GM19372 (cell line): ENCODE data around the gene TOM1L2.

Experiments
- ATAC-seq: cut with Tn5 transposase; IDR thresholded peaks from one replicate; pipeline ENCODE4 v1.9.1; 2021; ENCODE audit warnings: mild to moderate bottlenecking, low read depth, moderate library complexity; ENCODE audit not compliant: unreplicated experiment

Gene TOM1L2

GRCh38 chr17:17882082-17882581 lies 90.1 kb downstream of the TOM1L2 start:
- no peak for ATAC-seq

- ATAC-seq, result no peak
Measured at GRCh38 chr17:17880577-17881196, 91.5 kb downstream of the TOM1L2 start.

GRCh38 chr17:17877529-17878358 lies 94.5 kb downstream of the TOM1L2 start:
- no peak for ATAC-seq

GRCh38 chr17:17876959-17877528 lies 95.2 kb downstream of the TOM1L2 start:
- no peak for ATAC-seq

GRCh38 chr17:17874478-17874877 lies 97.7 kb downstream of the TOM1L2 start:
- no peak for ATAC-seq

- ATAC-seq, result no peak
Measured at GRCh38 chr17:17873450-17873991, 98.7 kb downstream of the TOM1L2 start.

- ATAC-seq, result no peak
Measured at GRCh38 chr17:17872547-17873345, 99.5 kb downstream of the TOM1L2 start.

- no peak for ATAC-seq
Measured at GRCh38 chr17:17871913-17872312, 100.3 kb downstream of the TOM1L2 start.

GRCh38 chr17:17870247-17870646 lies 102.0 kb downstream of the TOM1L2 start:
- no peak for ATAC-seq

GRCh38 chr17:17868641-17869522 lies 103.3 kb downstream of the TOM1L2 start:
- no peak for ATAC-seq

GRCh38 chr17:17866897-17867296 lies 105.3 kb downstream of the TOM1L2 start:
- ATAC-seq, result no peak

GRCh38 chr17:17866425-17866824 lies 105.8 kb downstream of the TOM1L2 start:
- no peak for ATAC-seq

- no peak for ATAC-seq
Measured at GRCh38 chr17:17865035-17865434, 107.2 kb downstream of the TOM1L2 start.

- no peak for ATAC-seq
Measured at GRCh38 chr17:17860766-17861107, 111.5 kb downstream of the TOM1L2 start.

GRCh38 chr17:17859909-17860765 lies 112.1 kb downstream of the TOM1L2 start:
- no peak for ATAC-seq

GRCh38 chr17:17857496-17857895 lies 114.7 kb downstream of the TOM1L2 start:
- ATAC-seq, result no peak

GRCh38 chr17:17856386-17856785 lies 115.8 kb downstream of the TOM1L2 start:
- no peak for ATAC-seq

GRCh38 chr17:17855976-17856375 lies 116.2 kb downstream of the TOM1L2 start:
- no peak for ATAC-seq
